ENCODE data around the gene ARIH2.
A peak's percentile ranks its signal among the peaks of the same experiment; 100 is the strongest.
"Not testable (repeated sequence)": the region's sequence is repeated elsewhere in the genome, so short reads cannot be mapped to it uniquely, and the experiment has no call there.

The ARIH2 gene

DNA sequence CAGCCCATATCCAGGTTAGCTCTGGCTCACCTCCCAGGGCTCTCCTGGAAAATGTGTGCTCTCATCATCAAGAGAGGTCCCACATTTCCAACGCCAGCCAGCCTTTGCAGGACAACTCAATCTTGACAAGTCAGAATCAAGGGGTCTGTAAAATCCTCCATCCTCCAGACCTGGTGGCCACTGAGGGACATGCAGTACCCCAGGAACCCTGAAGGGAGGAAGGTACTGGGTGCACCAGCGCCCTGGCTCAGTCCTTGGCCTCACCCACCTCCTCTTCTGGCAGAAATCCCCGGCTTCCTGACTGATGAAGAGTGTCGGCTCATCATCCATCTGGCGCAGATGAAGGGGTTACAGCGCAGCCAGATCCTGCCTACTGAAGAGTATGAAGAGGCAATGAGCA lies 82.5 kb downstream of the ARIH2 start:
- no peak for DNase-seq (ENCODE audit: low read depth in 1 of 2, low spot score in 1 of 2)

GRCh38 chr3:49004352-49005302 lies 86.0 kb downstream of the ARIH2 start:
- DNase-seq (ENCODE audit: low read depth in 1 of 2, low spot score in 1 of 2), result no peak

- DNase-seq (ENCODE audit: low read depth in 1 of 2, low spot score in 1 of 2), result no peak
Observed at GRCh38 chr3:49005303-49005680, 86.7 kb downstream of the ARIH2 start.

- DNase-seq (ENCODE audit: low read depth in 1 of 2, low spot score in 1 of 2), result no peak
Observed at GRCh38 chr3:49005998-49006397, 87.4 kb downstream of the ARIH2 start.

DNA sequence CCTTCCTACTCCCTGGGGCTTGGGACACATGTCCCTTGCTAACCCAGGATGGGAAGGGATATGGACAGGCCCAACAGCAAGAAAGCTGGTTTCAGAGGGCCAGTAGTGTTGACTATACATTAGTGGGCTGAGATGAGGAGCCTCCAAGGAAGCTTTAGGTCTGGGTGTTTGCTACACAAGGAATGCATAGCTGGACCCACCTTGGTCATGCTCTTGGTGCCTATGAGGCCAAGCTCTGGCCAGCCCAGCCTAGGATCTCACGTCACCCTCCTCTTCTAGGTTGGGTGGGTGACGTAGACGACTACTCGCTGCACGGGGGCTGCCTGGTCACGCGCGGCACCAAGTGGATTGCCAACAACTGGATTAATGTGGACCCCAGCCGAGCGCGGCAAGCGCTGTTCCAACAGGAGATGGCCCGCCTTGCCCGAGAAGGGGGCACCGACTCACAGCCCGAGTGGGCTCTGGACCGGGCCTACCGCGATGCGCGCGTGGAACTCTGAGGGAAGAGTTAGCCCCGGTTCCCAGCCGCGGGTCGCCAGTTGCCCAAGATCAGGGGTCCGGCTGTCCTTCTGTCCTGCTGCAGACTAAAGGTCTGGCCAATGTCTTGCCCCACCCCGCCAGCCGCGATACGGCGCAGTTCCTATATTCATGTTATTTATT lies 87.9 kb downstream of the ARIH2 start:
- no peak for DNase-seq (ENCODE audit: low read depth in 1 of 2, low spot score in 1 of 2)

DNA sequence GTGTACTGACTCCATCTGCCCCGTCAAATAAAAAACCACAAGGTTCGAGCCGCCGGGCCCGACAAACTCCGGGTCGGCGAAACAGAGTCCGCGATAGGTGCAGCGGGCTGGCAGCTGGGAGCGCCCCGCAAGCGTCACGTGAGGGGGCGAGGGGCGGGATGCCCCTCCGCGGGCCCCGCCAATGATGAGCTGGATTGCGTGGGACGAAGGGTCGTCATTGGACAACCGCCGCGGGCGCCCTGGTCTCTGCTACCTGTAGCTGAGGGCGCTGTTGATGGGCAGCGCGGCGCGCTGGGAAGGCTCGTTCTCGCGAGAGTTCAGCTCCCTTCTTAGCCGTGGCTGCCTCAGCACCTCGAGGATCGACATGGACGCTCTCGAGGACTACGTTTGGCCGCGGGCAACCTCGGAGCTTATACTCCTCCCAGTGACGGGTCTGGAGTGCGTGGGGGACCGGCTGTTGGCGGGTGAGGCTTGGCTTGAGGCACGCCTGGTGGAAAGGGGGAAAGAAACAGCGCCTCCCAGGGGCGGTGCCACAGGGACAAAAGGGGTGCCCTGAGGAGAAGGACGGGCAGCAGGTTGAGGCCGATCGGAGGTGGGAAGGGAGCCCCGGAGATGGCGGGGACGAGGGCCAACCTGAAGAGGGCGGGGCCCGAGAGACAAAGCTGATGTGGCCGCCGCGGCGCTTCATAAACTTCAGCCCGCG lies 88.6 kb downstream of the ARIH2 start, which contains the start of gene WDR6:
Gene WDR6, plus strand, starts transcription at position 324 of the 703 bp plus-strand sequence. Its CDS starts 41 bp downstream, at position 365.
- peak; percentile 93 to 95 for DNase-seq (ENCODE audit: low read depth in 1 of 2, low spot score in 1 of 2)

- DNase-seq (ENCODE audit: low read depth in 1 of 2, low spot score in 1 of 2), result peak; percentile 67 to 79
Observed at GRCh38 chr3:49007771-49008528, 89.3 kb downstream of the ARIH2 start.

GRCh38 chr3:49008627-49009026 lies 90.0 kb downstream of the ARIH2 start:
- not testable (repeated sequence) for DNase-seq (ENCODE audit: low read depth in 1 of 2, low spot score in 1 of 2)

DNA sequence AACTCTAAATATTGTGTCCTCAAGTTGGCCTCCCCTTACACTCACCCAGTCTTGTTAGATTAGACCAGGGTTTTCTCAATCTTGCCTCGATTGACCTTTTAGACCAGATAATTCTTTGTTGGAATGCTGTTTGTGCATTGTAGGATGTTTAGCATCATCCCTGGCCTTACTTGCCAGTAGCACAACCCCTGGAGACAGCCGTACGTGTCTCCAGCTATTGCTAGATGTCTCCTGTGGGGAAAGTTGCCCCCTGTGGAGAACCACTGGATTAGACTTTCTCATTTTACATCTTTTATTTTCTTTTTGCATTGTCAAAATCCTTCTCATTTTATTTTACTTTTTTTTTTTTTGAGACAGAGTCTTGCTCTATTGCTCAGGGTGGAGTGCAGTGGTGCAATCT lies 90.8 kb downstream of the ARIH2 start:
- DNase-seq (ENCODE audit: low read depth in 1 of 2, low spot score in 1 of 2), result no peak

- DNase-seq (ENCODE audit: low read depth in 1 of 2, low spot score in 1 of 2), result no peak
Observed at GRCh38 chr3:49012441-49013017, 93.9 kb downstream of the ARIH2 start.

- no peak for DNase-seq (ENCODE audit: low read depth in 1 of 2, low spot score in 1 of 2)
Observed at GRCh38 chr3:49013113-49013737, 94.6 kb downstream of the ARIH2 start.

- DNase-seq (ENCODE audit: low read depth in 1 of 2, low spot score in 1 of 2), result no peak
Observed at GRCh38 chr3:49013738-49014660, 95.4 kb downstream of the ARIH2 start.

DNA sequence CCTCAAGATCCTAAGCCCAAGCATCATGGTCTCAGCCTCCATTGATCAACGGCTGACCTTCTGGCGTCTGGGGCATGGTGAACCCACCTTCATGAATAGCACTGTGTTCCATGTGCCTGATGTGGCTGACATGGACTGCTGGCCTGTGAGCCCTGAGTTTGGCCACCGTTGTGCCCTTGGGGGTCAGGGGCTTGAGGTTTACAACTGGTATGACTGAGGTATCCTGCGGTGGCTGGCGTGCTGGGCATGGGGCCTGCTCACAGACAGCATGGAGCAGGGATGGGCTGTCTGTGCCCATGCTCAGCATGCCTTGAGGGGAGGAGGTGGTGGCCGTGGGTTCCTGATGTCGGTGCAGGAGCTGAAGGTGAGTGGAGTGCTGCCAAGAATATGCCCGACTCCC lies 96.4 kb downstream of the ARIH2 start:
- DNase-seq (ENCODE audit: low read depth in 1 of 2, low spot score in 1 of 2), result no peak

DNA sequence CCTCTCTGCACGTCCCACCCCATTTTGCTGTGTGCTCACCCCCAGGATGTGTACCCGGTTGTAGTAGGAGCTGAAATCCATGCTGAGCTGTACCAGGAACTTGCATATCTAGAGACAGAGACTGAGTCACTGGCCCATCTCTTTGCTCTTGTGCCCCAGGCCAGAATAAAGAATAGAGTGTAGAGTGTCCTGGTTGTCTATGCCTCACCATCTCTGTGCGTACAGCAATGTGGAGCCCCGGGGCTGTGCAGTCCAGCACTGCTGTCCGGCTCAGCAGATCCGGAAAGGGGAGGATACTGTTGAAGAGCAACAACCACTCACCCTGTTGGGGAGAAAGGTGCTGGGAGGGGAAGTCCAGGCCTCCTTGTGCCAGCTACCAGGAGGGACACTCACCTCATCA lies 97.1 kb downstream of the ARIH2 start:
- DNase-seq (ENCODE audit: low read depth in 1 of 2, low spot score in 1 of 2), result no peak

DNA sequence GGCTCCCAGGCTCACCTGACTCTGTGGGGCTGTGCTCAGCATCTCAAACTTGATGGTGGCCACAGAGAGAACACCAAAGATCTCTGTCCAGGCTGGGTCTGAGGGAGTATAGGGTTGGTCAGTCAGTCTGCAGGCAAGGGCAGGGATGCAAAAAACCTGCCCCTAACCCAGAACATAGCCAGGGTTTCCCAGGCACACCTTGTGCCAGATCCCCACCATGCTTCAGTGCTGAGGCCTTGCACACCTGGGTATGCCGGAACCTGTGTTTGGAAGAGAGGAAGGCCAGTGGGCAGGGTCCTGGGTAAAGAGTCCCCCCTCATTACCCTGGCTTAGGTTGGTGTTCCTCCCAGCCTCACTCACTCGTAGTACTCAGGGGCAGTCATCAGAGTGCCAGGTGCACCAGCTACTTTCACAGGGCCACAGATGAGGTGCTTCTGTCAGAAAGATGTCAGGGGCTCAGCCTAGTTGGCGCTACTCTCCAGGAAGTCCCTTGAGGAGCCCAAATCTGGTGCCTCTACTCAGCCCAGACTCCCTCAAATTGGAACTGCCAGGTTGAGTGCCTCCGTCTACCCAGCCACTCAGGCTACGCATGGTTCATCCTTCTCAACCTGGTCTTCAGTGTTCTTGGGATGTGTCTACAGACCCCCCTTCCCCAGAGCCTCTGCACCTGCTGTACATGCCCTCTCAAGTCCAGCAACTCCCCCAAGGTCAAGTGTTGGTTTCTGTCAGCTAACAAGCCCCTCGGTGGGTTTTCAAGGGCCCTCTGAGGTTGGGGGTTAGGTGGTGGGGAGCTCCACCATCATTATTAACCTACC lies 98.0 kb downstream of the ARIH2 start:
- no peak for DNase-seq (ENCODE audit: low read depth in 1 of 2, low spot score in 1 of 2)

DNA sequence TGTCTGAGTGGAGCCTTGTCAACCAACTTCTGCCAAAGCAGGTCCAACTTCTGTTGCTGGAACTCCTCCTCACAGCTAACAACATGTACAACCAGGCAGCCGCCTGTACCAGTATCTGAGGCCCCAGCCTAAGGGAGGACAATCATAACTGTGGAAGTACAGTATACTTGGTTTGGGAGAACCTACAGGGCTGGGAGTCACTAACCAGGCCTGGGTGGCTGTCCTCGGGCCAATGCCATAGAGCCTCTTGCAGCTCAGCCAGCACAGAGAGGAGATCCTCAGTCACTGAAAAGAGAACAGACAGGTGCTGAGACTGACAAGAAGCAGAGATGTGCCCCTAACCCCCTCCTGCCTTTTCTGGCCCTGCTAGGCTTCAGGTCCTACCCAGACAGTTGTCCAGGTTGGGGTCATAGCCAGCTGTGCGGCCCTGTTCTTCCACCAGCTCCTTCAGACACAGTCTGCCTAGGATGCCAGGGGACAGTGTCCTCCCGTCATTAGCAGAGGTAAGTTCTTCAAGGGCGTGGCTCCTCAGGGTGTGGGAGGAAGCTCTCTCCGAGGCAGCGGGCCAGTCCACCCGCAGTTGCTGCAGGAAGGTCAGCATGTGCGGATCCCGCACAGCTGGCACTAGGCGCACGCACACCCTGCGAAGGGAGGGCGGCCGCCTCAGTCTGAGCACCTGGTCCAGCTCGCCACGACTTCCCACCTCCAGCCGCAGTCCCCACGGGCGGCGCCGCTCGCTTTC lies 98.8 kb downstream of the ARIH2 start:
- DNase-seq (ENCODE audit: low read depth in 1 of 2, low spot score in 1 of 2), result no peak

DNA sequence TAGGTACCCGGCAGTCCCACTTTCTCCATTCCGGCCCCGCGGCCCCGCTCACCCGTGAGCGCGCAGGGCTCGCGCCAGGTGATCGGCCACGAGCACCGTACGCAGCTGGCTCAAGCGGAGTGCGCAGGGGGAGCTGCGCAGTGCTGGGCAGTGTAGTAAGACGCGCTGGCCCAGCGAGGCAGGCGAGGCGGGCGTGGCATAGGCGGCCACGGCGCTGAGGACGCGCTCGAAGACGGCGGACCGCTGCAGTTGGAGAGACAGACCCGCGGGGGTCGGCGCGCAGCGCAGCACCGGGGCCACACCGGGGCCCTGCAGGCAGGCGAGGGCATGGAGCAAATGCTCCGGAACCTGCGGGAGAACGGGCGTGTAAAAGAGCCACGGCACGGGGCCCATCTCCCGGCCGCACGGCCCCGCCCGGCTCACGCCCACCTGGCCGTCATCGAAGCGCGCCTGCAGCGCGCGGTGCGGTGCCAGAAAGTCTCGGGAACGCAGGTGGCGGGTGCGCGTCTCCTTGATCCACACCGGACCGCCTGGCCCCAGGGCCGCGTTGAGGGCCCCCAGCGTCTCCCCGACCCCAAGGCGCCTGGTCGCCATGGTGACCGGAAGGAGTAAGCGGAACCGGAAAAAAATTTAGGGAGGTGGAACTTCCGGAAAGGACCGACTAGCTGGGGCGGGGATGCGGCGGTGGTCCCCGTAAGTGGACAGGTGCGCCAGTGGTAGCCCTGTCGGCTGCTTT lies 99.5 kb downstream of the ARIH2 start, which contains the start of gene DALRD3:
Gene DALRD3, minus strand, starts transcription at position 610 of the 736 bp plus-strand sequence. Its CDS starts 16 bp downstream, at position 594.
- DNase-seq (ENCODE audit: low read depth in 1 of 2, low spot score in 1 of 2), result peak in 1 of 2 donors; percentile 35

All from activated T-helper 1 cell treated with anti-CD3 and anti-CD28 coated beads, Interleukin-2, amount 50 U/mL, for 16 hours (primary cell).